Measurements from ENCODE around the gene CTIF.

The CTIF gene

DNA sequence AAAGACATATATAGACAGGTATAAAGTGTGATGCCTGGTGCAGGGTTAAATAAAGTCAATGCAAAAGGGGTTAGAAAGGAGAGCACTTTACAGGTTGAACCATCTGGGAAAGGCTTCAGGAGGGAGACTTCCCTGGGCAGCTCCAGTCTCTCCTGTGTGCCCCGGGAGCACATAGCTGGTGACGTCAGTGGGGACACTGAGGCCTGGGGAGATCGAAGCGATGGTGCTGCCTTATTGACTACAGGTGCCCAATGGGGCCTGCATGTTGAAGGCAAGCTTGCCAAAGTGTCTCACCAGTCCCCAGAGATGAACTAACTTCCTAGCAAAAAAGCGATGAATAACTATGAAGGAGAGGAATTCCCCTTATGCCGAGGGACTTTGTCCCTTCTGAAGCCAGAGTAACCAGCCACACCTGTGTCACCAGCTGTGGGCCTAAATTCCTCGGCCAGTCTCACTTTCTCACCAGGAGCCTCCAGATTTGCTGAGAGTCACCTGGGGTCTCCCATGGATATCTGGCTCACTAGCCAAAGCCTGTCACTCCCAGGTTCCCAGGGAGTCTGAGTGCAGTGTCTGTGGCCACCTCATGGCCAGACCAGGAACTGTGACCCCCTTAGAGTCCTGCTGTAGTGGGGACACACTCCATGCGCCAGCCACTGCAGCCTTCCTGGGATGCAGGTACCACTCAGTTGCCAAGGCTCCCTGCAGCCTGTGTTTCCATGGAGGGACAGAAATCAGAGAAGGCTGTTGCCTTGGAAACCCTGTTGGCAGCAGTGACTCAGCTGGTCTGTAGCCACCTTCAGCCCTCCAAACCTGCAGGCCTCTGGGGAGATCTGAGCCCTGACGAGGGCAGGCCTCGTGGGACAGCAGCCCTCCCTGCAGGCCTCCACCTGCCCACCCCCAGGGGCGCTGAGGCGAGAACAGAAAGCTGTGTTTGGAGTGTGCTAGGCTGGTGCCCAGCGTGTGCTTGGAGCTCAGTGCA, 128.7 kb downstream of the CTIF start:
- DNase-seq (ENCODE audit: low read depth): peak; percentile 39

GRCh38 chr18:48668466-48669179, 129.8 kb downstream of the CTIF start:
- DNase-seq (ENCODE audit: low read depth): no peak

DNA sequence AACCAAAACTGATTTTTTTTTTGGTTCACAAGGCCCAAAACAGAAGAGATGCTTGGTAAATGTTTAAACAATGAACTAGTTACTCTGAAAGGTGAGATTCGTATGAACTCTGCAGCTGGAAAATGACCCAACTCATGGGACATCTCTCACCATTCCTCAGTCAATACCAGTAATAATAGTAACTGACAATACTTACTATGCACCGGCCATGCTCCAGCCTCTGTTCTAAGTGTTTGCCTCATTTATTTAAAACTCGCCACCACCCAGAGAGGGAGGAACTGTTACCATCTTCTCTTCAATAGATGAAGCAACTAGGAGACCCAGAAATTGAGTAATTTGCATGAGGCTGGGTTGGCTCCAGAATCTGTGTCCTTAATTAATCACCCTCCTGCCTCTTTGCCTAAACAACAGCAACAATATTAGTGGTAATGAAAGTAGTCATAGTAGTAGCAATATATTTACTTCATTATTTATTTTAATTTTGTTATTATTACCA, 130.4 kb downstream of the CTIF start:
- DNase-seq (ENCODE audit: low read depth): no peak

- DNase-seq (ENCODE audit: low read depth): no peak
Measured at GRCh38 chr18:48669991-48670750, 131.3 kb downstream of the CTIF start.

- no peak for DNase-seq (ENCODE audit: low read depth)
Measured at GRCh38 chr18:48670751-48671560, 132.1 kb downstream of the CTIF start.

DNA sequence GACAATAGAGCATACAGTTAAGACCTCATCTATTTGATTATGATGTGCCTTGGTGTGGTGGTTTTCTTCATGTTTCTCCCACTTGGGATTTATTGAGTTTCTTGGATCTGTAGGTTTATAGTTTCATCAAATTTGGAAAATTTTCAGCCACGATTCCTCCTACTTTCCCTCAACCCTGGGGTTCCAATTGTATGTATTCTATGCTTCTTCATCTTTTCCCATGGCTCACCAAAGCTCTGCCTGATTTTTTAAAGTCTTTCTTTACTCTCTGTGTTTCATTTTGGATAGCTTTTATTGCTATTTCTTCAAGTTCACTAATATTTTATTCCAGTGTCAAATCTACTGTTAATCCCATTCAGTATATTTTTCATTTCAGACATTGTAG, 132.7 kb downstream of the CTIF start:
- no peak for DNase-seq (ENCODE audit: low read depth)

DNA sequence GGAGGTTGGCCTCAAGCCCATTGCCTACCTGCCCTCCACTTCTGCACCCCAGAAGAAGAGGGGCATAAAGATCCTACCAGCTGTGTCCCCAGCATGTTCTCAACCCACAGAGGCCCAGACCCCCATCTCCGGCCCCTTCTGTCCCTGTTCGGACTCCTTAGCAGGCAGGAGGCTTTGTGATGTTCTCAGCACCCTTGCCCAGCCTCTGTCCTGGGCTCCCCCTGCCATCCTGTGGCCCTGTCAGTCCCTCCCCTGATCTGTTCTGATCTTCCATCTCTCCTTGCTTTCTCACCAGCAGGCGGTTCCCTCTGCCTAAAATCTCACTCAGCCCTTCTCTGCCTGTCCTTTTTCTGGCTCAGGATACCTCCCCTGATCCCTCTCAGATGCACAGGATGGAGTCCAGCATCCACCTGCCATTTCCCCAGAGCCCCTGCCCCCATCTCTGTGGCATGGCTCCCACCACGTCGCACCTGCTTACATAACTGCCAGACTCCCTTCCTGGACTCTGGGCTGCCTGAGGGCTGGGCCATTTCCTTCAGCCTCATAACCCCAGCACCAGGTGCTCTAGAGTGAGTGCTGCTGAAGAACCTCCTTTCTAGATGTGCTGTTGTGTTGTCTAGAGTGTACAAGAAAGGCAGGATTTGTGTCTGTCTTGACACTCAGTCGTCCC, 134.0 kb downstream of the CTIF start:
- DNase-seq (ENCODE audit: low read depth): no peak

DNA sequence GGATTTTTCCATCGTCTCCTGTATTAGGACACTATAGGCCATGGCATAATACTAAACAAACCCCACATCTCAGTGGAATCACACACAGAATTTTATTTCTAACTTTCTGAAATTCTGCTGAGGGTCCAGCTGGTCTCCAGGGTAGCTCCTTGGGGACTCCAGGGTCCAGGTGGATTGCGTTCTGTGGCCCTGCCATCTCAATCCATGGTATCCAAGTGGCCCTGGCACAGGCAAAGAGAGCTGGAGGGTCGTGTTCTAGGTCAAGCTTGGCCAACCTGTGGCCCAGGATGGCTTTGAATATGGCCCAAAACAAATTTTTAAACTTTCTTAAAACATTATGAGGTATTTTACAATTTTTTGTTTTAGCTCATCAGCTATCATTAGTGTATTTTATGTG, 134.6 kb downstream of the CTIF start:
- no peak for DNase-seq (ENCODE audit: low read depth)

GRCh38 chr18:48673853-48674721, 135.3 kb downstream of the CTIF start:
- DNase-seq (ENCODE audit: low read depth): peak; percentile 46

DNA sequence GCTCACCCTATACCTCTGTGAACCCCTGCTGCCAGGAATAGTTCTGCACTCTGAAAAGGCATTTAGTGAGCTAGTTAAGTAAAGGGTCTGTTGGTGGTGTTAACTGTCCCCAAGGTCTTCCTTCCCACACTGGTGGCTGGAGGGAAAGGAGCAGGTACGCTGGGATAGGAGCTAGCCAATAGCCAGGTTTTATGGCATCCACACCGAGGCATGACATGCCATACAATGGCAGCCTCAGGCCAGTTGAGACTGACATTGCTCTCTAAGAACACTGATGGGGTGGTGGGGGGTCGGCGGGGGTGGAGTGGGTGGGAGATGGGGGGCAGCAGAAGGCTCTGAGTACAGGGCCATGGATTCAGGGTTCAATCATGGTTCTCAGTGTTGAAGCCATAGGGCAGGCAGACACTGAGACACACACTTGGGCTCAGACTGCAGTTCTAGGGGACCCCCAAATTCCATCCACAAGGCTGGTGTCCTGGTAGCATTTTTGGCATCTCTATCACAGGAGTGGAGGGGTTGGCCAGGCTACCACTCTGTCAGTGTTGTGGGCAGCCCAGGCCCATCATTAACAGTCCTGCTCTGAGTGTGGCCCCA, 136.0 kb downstream of the CTIF start:
- no peak for DNase-seq (ENCODE audit: low read depth)

- peak; percentile 86 for DNase-seq (ENCODE audit: low read depth)
Measured at GRCh38 chr18:48675352-48675761, 136.5 kb downstream of the CTIF start.

- no peak for DNase-seq (ENCODE audit: low read depth)
Measured at GRCh38 chr18:48675912-48676311, 137.1 kb downstream of the CTIF start.

GRCh38 chr18:48676346-48676745, 137.5 kb downstream of the CTIF start:
- no peak for DNase-seq (ENCODE audit: low read depth)

- DNase-seq (ENCODE audit: low read depth): peak; percentile 58
Measured at GRCh38 chr18:48676756-48677368, 138.0 kb downstream of the CTIF start.

- no peak for DNase-seq (ENCODE audit: low read depth)
Measured at GRCh38 chr18:48678237-48679115, 139.6 kb downstream of the CTIF start.

GRCh38 chr18:48679236-48679635, 140.4 kb downstream of the CTIF start:
- DNase-seq (ENCODE audit: low read depth): no peak

GRCh38 chr18:48680339-48681250, 141.8 kb downstream of the CTIF start:
- DNase-seq (ENCODE audit: low read depth): no peak

Data from EH (cell line).